SU-DHL-6 (cell line): ENCODE data around the gene STK32C.

Experiments
- H2AFZ ChIP-seq: fragments of 200-600 bp; sonication (generic); 2 replicates; pipeline ENCODE4 v1.6.1; 2014; ENCODE audit warnings: low read depth, mild to moderate bottlenecking, moderate library complexity, mixed read lengths, antibody characterized with exemption, low read length; ENCODE audit not compliant: severe bottlenecking
- H3F3A ChIP-seq: fragments of 200-600 bp; shearing (Covaris generic); 2 replicates; pipeline ENCODE4 v1.6.0; 2016; ENCODE audit warnings: antibody characterized with exemption, mild to moderate bottlenecking; ENCODE audit not compliant: insufficient read depth
- H3K27ac ChIP-seq: fragments of 200-600 bp; sonication (generic); 2 replicates; pipeline ENCODE4 v1.5.1; 2016; ENCODE audit warnings: low read depth, mild to moderate bottlenecking, low read length, moderate library complexity, mixed read lengths
- H3K27me3 ChIP-seq: fragments of 200-600 bp; sonication (generic), shearing (Covaris generic); 2 replicates; pipeline ENCODE4 v1.6.0; 2014; ENCODE audit warnings: mild to moderate bottlenecking, low read length
- H3K36me3 ChIP-seq: fragments of 200-600 bp; sonication (generic); 2 replicates; pipeline ENCODE4 v1.6.1; 2014; ENCODE audit warnings: mild to moderate bottlenecking, low read length, mixed read lengths
- H3K4me2 ChIP-seq: fragments of 300-600, 200-600 bp; shearing (Covaris generic), sonication (generic); 2 replicates; pipeline ENCODE4 v1.6.0; 2014; ENCODE audit warnings: low read length, low read depth, mild to moderate bottlenecking; ENCODE audit not compliant: poor library complexity, severe bottlenecking
- H3K4me3 ChIP-seq: fragments of 200-600 bp; sonication (generic); 2 replicates; pipeline ENCODE4 v1.5.1; 2014; ENCODE audit warnings: antibody characterized with exemption, low read length, mild to moderate bottlenecking, mixed read lengths; ENCODE audit not compliant: insufficient read depth, poor library complexity, severe bottlenecking
- H3K79me2 ChIP-seq: fragments of 200-600 bp; sonication (generic); 2 replicates; pipeline ENCODE4 v1.6.1; 2014; ENCODE audit warnings: mild to moderate bottlenecking, low read length, moderate library complexity; ENCODE audit not compliant: insufficient read depth
- H3K9ac ChIP-seq: fragments of 200-600 bp; sonication (generic); 2 replicates; pipeline ENCODE4 v1.7.0; 2014; ENCODE audit warnings: mild to moderate bottlenecking, low read length
- H3K9me2 ChIP-seq: fragments of 200-600 bp; sonication (generic); replicated peaks from 2 replicates; pipeline ENCODE4 v1.6.1; 2014; ENCODE audit warnings: low read length; ENCODE audit not compliant: insufficient read depth
- H3K9me3 ChIP-seq: fragments of 200-600 bp; sonication (generic); 2 replicates; pipeline ENCODE4 v1.6.1; 2014; ENCODE audit warnings: low read length, mixed read lengths; ENCODE audit not compliant: insufficient read depth
- H4K20me1 ChIP-seq: fragments of 200-600 bp; sonication (generic); 2 replicates; pipeline ENCODE4 v1.6.1; 2014; ENCODE audit warnings: low read depth, mild to moderate bottlenecking, antibody characterized with exemption, low read length, moderate library complexity, mixed read lengths
- EZH2phosphoT487 ChIP-seq: fragments of 200-600 bp; sonication (generic), shearing (Covaris generic); conservative IDR thresholded peaks from 2 replicates; pipeline ENCODE4 v1.6.1; 2018; ENCODE audit warnings: mild to moderate bottlenecking, antibody characterized with exemption, low read length, moderate library complexity, mixed read lengths
- TF ChIP-seq, protein P1 (sequence below): fragments of 200-600 bp; sonication (generic); IDR thresholded peaks from one replicate; pipeline ENCODE4 v1.5.1; 2017; ENCODE audit warnings: antibody characterized with exemption, mild to moderate bottlenecking, low read length, moderate library complexity; ENCODE audit not compliant: insufficient read depth, poor library complexity, severe bottlenecking

STK32C gene

DNA sequence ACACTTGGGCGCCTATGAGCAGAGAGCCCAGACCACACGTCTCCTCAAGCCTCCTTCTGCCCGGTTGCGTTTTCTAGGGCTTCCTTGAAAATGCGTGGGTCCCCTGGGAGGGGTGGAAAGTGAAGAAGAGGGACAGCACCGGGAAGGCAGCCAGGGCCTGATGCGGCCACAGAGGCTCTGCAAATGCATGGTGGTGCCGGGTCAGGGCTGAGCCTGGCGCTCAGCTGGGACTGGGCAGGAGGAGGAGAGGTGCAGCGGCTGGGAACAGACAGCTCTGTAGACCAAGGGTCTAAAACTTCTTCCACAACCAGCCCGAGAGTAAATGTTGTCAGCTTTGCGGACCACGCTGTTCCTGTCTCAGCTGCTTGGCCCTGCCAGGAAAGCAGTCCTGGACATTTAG lies 119.4 kb downstream of the STK32C start:
- H3K4me3 ChIP-seq: no peak overlapping the region
- no peak overlapping the region for H3K9ac ChIP-seq
- no peaks in the 10 kb centered on the region for H3K36me3 ChIP-seq
- H3K79me2 ChIP-seq: no peaks in the 10 kb centered on the region
- H3K9me2 ChIP-seq: no peaks in the 10 kb centered on the region
- H3K4me2 ChIP-seq: no peak overlapping the region
- TF ChIP-seq, protein P1, sequence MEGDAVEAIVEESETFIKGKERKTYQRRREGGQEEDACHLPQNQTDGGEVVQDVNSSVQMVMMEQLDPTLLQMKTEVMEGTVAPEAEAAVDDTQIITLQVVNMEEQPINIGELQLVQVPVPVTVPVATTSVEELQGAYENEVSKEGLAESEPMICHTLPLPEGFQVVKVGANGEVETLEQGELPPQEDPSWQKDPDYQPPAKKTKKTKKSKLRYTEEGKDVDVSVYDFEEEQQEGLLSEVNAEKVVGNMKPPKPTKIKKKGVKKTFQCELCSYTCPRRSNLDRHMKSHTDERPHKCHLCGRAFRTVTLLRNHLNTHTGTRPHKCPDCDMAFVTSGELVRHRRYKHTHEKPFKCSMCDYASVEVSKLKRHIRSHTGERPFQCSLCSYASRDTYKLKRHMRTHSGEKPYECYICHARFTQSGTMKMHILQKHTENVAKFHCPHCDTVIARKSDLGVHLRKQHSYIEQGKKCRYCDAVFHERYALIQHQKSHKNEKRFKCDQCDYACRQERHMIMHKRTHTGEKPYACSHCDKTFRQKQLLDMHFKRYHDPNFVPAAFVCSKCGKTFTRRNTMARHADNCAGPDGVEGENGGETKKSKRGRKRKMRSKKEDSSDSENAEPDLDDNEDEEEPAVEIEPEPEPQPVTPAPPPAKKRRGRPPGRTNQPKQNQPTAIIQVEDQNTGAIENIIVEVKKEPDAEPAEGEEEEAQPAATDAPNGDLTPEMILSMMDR: no peak
- TF ChIP-seq EZH2phosphoT487: no peak
- no peaks in the 10 kb centered on the region for H3K9me3 ChIP-seq
- H4K20me1 ChIP-seq: no peaks in the 10 kb centered on the region
- H3K27me3 ChIP-seq: no peaks in the 10 kb centered on the region
- no peak overlapping the region for H2AFZ ChIP-seq
- no peak overlapping the region for H3K27ac ChIP-seq
- H3F3A ChIP-seq: no peaks in the 10 kb centered on the region

DNA sequence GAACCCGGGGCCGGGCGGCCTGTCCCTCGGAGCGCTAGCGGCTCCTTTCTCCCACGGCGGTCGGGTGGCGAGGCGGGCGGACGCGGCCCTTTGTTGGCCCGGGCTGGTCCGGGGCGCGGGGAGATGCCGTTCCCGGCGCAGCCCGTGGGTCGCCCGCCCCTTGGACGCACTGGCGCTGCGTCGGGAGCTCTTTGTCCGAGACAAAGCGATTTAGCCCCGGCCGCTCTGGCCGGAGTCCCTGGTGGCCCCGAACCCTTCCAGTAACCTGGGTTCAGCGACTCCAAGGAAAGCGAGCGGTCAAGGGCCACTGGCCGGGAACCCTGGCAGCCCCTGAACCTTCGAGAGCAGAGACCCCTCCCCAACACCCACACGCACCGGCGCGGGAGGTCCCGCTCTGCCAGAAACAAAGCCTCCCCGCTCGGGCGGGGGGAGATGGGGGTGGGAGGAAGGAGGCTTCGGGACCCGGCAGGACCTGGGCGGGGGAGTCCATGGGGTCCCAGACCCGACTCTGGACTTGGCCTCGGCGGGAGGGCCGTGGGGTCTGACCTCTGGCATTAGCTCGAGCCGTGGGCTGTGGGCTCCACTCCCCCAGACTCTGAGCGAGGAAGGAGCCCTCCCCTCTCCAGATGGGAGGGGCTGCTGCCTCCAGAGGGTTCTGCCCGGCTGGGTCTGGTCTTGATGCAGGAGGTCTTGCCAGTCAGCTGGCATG lies 120.2 kb downstream of the STK32C start:
- H3K36me3 ChIP-seq: no peaks in the 10 kb centered on the region
- H3K9me2 ChIP-seq: no peaks in the 10 kb centered on the region
- no peak for TF ChIP-seq EZH2phosphoT487
- TF ChIP-seq, protein P1: no peak
- H3K27ac ChIP-seq: no peak overlapping the region
- H3K79me2 ChIP-seq: no peaks in the 10 kb centered on the region
- no peak overlapping the region for H3K4me2 ChIP-seq
- H4K20me1 ChIP-seq: no peaks in the 10 kb centered on the region
- no peak overlapping the region for H2AFZ ChIP-seq
- no peak overlapping the region for H3K9ac ChIP-seq
- H3F3A ChIP-seq: no peaks in the 10 kb centered on the region
- no peaks in the 10 kb centered on the region for H3K27me3 ChIP-seq
- H3K4me3 ChIP-seq: no peak overlapping the region
- H3K9me3 ChIP-seq: no peaks in the 10 kb centered on the region

DNA sequence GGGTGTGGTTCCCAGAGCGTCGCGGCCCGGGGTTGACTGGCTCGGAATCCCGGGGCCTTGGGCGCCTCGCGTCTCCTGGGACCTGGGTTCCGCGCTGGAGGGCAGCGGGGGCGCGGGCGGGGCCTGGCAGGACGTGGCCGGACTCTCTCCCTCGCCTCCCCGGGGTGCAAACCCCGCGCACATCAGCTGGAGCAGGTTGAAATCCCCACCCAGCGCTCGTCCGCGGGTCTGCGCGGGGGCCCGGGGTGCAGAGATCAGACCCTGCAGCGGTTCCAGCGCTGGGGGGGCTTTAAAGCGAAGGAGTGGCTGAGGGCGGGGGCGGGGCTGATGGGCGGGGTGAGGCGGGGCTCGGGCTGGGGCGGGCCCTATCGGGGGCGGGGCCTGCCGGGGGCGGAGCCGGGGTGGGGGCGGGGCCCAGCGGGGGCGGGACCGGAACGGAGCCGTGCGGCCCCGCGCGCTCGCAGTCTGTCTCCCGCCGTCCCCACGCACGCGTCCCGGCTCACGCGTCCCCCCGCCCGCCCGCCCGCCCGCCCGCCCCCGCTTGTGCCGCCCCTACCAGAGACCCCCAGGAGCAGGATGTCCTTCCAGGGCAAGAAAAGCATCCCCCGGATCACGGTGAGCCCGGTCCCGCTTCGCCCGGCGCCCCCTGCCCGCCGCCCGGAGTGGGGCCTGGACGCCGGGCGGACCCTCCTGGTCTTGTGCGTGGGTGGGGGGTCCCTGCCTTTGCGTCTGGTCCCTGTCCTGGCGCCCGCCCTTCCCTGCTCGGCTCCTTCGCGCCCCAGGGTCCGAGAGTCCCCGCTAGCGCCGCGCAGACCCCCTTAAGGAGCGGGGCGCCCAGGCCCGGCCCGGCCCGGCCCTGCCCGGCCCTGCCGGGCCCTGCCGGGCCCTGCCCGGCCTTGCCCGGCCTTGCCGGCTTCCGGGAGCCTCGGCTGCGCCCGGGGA lies 121.0 kb downstream of the STK32C start, which contains the start of gene DPYSL4:
DPYSL4 (plus strand) TSS at position 461 of the 942 bp plus-strand sequence; CDS start at position 577, 116 bp downstream.
- no peaks in the 10 kb centered on the region for H3K9me2 ChIP-seq
- H3F3A ChIP-seq: no peaks in the 10 kb centered on the region
- H3K9ac ChIP-seq: no peak within 1 kb of the TSS
- no peaks in the 10 kb centered on the region for H3K9me3 ChIP-seq
- H4K20me1 ChIP-seq: no peaks in the 10 kb centered on the region
- no peaks in the 10 kb centered on the region for H3K27me3 ChIP-seq
- no peak for TF ChIP-seq EZH2phosphoT487
- TF ChIP-seq, protein P1: no peak
- no peak within 1 kb of the TSS for H3K4me3 ChIP-seq
- no peak within 1 kb of the TSS for H3K4me2 ChIP-seq
- H3K36me3 ChIP-seq: no peaks in the 10 kb centered on the region
- no peaks in the 10 kb centered on the region for H3K79me2 ChIP-seq
- H3K27ac ChIP-seq: no peak within 1 kb of the TSS
- no peak within 1 kb of the TSS for H2AFZ ChIP-seq
